HG02981 (cell line): ENCODE results near the gene CLRN3.

Experiments used
- ATAC-seq: cut with Tn5 transposase; IDR thresholded peaks from one replicate; pipeline ENCODE4 v1.9.1; 2021; ENCODE audit warnings: mild to moderate bottlenecking, moderate library complexity; ENCODE audit not compliant: unreplicated experiment

Gene CLRN3

GRCh38 chr10:127903789-127904188, 11.0 kb upstream of the CLRN3 start:
- ATAC-seq: no peak

- ATAC-seq: no peak
Measured at GRCh38 chr10:127899766-127900387, 7.1 kb upstream of the CLRN3 start.

DNA sequence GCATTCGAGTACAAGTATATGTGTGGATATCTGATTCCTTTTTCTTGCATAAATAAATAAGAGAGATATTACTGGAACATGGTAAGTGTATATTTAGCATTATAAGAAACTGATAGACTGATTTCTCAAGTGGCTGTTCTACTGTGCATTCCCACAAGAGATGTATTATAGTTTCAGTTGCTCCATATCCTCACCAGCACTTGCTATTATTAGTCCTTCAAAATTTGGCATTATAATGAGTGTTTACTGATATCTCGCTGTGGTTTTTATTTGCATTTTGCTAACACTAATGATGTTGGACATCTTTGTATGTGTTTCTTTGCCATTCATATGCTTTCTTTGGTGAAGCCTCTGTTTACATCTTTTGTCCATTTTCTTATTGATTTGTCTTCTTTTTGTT, 4.4 kb upstream of the CLRN3 start:
- ATAC-seq: no peak

- ATAC-seq: no peak
Measured at GRCh38 chr10:127896590-127896989, 3.8 kb upstream of the CLRN3 start.

DNA sequence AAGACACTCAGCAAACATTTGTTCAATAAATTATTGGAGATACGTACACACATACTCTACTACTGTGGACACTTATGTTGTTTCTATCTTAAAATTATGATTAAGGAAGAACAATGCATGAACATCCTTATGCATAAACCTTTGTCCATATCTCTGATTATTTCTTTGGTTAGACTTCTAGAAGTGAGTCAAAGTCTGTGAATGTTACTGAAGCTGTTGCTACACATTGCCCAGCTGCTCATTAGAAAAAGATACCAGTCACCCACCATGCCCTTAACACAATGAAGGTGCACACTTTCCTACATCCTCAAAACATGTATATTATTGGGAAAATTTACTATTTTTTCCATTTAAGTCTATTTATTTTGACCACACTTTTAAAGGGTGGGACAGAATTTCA, 1.4 kb upstream of the CLRN3 start:
- no peak for ATAC-seq

DNA sequence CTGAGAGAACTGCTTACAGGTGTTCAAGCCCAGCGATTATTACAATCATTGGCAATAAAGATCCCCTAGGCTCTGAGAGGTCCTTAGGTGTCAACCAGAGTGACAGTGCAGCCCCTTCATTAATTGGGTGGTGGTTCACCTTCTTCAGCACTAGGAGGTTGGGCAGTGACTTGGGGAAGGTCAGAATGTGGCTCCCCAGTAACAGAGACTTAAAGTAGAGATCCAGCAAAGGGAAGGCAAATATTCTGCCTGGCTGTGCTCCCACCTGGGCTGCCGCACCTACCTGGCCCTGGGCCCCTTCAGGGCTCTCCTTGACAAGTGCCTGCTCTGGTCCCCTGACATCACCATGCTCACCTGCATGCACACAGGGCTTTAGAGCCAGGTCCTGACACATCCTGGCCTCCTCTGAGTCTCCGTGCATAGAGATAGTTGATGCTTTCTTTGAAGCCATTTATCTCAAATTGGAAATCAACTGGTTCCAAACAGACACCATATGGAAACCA, 1.9 kb downstream of the CLRN3 start:
- ATAC-seq: no peak

DNA sequence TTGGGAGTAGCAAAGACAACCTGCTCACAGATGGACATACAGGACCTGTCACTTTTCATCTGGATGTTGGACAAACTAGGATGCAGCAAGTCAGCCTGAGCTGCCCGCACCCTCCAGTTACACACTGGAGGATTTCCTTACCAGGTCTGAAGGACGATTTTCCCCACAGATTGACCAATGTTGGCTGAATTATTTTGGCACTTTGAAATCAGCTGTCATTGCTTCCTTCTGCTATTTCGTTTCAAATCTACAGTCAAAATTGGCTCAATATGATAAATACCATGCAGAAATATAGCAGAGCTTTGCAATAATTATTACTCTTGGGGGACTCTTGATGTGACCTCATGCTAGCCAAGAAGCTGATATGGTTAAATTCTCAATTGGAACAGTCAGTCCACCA, 2.5 kb downstream of the CLRN3 start:
- no peak for ATAC-seq

DNA sequence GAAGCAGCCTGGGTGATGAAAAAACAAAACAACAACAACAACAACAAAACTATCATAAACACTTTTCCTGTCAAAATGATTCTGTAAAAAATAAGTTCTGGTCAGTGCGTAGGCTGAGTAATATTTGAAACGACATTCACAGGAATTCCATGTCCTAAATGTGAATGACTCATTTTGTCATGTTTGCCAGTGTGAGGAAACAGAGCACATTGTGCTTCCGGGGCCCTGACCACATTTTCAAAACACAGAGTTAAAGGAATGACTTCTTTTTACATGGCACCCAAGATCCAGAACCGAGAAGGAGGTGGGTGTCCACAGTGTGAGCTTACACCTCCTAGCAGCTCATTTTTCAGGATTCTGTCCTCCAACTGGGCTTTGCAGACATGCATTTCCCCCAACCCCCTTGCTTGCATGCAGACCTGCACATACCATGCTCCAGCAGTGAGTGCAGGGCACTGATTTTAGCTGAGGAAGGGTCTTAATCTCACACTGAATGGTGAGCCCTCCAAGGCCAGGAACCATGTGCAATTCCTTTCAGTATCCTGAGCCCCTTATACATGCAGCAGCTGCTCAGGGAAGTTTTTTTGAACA, 3.0 kb downstream of the CLRN3 start:
- ATAC-seq: no peak

GRCh38 chr10:127888521-127889312, 4.0 kb downstream of the CLRN3 start:
- ATAC-seq: no peak

DNA sequence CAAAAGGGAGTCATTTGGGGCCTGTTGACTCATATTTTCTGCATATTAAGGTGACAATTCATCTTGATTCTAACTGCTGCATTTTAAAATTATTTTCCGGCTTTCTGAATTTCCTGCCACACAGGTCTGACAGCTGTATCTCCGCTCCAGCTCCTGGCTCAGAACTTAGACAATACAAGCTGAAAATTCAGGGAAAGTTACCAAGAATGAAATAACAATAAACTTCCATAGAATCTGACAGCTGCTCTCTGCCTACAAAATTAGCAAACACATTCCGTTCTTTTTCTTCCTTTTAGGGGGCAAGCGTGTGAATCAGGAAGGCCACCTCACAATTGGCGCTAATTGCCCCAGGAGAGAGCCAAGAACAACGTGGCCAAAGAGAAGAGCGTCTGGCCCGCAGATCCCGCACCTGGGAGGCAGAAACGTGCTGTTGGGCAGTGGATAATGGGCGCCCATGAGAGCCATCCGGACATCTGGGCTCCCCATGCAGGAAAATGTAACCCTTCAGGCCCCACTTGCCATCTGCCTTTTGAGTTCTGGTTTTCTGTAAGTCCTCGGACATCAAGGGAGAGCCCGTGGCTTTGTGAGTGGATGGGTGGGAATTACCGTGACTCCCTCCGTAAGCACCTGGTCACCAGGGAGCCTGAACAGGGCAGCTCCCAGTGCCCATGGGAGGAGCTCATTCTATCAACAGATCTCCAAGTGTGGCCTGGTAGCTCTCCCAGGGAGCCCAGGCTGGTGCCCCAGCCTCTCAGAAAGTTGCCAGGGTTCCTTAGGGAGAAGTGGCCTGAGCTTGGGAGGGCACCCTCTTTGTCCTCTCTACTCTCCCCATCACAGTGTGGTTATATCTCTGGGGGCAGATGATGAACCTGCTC, 5.0 kb downstream of the CLRN3 start:
- ATAC-seq: no peak

DNA sequence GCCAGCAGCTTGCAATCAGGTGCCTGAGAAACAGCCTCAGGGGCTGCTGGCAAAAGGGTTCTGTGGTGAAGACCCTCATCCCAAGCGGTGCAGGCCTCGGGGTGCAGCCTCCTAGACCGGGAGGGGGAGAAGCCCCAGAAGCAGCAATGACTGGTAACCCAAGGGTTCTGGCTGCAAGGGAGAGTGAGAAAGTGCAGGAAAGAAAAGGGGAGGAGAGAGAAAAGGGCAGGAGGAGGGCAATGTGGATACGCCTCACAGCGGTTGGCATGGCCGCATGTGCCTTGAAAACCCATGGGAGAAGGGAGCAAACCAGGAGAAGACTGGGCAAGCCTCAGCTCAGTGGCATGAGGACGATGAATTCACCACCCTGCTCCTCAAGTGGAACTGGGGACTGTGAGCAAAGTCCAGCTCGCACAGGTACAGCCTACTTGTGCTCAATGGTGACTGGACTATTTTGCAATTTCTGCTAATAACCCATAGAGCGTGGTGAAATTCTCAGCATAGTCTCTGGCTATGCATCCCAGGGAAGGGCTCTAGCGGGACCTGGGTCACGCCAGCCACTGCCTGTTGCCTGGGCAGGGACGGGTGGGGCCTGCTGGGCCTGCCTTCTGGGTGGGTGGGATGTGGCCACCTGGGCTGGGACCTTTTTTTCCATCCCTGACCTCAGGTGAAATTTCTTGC, 6.2 kb downstream of the CLRN3 start:
- no peak for ATAC-seq

GRCh38 chr10:127884501-127884900, 8.2 kb downstream of the CLRN3 start:
- ATAC-seq: no peak

DNA sequence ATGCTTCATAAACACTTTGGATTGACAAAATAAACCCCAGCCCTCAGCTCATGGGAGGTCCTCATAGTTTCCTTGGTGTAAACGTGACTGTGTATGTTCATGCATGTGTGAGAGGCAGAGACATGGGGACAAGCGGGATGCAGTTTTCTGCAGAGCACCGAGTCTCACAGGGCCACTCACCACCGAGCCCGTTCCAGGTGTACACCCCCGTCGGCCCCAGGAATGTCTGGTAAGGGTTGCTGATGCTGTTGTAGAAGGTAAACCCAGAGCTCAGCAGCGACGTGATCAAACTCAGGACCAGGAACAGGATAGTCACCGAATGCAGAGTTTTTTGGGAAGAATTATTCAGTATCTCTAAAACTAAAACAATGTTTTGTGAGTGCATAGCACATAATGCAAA, 9.2 kb downstream of the CLRN3 start:
- no peak for ATAC-seq

DNA sequence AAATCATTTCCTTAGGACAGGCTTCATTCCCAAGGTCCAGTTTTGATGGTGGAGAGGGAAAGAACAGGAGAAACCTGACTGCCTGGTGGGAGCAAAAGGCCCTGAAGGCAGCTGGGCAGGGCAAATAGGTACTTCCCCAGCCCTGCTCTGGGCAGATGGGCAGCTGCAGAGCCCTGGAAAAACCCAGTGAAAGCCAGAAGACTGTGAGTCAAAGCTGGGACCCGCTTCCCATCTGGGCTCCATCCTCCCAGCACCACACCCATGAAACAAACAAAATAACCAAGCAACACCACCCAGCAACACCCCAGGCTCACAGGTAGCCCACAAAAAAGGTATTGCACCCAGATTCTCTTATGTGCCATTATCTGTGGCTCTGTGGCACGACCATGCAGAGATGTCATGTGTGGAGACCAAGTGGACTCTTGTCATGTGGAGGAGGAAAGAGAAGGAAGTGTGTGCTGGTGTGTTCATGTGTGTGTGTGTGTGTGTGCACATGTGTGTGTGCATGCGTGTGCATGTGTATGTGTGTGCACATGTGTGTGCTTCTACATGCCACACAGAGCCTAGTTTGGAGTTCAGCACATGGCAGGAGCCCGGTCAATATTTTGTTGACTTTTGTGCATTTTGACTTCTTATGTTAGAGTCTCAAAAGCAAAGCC, 9.8 kb downstream of the CLRN3 start:
- no peak for ATAC-seq

DNA sequence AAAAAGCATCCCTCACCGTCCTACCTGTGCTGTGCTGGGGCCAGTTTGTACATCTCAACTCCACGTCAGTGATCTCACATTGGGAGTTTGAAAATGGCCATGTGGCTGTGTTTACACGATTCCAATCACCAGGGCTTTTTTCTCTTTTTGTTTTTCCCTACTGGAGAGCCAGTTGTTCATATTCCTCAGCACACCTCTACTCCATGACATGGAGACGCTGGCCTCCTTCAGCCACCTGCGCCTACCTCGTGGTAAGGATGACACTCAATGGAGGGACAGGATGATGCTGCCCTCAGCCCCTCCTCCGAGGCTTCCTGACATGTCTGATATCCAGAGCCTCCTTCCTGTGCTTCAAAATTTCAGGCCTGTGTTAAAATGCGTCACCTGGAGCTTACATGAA, 10.3 kb downstream of the CLRN3 start:
- no peak for ATAC-seq

GRCh38 chr10:127881262-127881661, 11.5 kb downstream of the CLRN3 start:
- ATAC-seq: no peak

GRCh38 chr10:127880557-127880956, 12.2 kb downstream of the CLRN3 start:
- ATAC-seq: no peak

DNA sequence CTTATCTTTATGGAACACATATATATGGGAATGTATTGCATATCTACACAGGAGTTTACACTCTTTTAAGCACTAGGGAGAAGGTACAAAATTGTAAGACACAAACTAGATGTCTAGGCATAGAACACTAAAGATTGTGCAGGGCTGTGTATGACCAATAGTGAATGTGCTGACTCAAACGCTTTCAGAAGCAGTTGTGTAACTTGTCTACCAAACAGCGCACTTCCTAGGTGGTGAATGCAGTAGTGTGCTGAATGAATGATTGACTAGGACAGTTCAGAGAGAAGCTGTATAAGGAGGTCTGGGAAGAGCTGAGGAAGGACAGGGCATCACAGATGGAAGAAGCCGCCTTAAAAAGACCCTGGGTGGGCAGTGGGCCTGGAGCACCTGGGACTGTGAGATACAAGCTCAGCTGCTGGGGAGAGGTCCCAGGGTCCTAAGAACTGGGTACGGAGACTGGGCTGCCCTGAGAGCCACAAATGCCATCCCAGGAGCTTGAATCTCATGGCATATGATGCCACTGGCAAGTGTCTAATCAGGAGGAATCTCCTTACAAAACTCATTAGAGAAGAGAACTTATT, 14.2 kb downstream of the CLRN3 start:
- ATAC-seq: no peak

DNA sequence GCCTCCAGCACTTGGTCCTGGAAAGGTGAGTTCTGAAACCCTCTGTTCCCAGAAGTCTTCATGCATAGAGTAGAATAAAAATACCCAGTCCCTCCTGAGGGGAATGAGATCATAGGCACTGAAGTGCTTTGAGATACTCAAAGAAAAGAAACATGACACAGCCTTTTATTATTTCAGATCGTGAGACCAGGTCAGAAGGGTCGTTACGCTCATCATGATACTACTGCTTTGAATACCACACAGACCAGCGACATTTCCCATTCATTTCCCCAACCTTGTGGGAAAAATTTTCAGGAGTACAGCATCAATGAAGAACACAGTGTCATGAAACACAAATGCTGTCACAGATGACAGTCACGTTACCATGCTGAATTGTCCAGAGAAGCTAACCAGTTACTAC, 15.0 kb downstream of the CLRN3 start:
- ATAC-seq: no peak

DNA sequence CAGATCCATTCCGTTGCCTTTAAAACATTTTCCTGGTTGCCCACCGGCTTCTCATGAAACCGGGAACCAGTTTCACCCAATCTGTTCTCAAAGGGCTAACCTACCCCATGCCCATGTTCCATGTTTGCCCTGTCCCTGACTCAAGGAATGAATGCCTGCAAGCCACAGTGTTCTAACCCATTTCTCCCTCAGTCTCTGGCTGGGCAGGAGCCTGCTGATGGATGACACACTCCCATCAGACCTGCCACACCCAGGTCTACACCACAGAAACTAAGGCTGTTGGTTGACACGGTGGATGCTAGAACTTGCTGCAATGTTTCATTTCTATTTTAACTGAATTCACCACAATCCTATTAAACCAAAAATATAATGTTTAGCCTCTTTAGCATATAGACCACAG, 15.6 kb downstream of the CLRN3 start:
- ATAC-seq: no peak
